ENCODE data around the gene HSD17B12.

Gene HSD17B12

DNA sequence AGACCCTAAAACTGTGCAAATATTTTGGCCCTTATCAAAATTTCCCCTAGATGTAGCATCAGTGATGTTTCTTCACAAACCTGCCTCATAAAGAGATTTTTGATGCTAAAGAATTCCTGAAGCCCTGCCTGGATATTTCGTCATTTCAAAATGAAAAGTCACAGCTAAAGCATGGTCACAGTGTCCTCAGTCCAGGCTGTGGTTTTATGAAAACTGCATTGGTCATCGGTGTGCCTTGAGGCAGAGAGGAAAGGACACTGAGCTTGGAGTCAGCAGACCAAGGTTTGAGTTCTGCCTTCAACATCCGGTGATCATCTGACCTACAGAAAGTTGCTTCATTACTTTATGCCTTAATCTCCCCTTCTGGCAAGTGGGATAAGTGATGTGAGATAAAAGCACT lies 165.3 kb downstream of the HSD17B12 start:
- TF ChIP-seq TOX (CRISPR knock-in tag; IDR thresholded peaks at IDR 0.05; ENCODE audit: borderline replicate concordance): no peak
- TF ChIP-seq ZFP30 (CRISPR knock-in tag; IDR thresholded peaks at IDR 0.05): no peak
- no peak for ATAC-seq

- peak; percentile 94 for ATAC-seq
- TF ChIP-seq ZNF565 (CRISPR knock-in tag; conservative IDR thresholded peaks at IDR 0.05; ENCODE audit: low read depth) (no peak), GLIS3 (CRISPR knock-in tag; IDR thresholded peaks at IDR 0.05) (no peak), ISL1 (CRISPR knock-in tag; IDR thresholded peaks at IDR 0.05) (no peak), OSR1 (CRISPR knock-in tag; IDR thresholded peaks at IDR 0.05) (no peak), SNAI2 (CRISPR knock-in tag; IDR thresholded peaks at IDR 0.05) (no peak)
- TF ChIP-seq, protein P1, sequence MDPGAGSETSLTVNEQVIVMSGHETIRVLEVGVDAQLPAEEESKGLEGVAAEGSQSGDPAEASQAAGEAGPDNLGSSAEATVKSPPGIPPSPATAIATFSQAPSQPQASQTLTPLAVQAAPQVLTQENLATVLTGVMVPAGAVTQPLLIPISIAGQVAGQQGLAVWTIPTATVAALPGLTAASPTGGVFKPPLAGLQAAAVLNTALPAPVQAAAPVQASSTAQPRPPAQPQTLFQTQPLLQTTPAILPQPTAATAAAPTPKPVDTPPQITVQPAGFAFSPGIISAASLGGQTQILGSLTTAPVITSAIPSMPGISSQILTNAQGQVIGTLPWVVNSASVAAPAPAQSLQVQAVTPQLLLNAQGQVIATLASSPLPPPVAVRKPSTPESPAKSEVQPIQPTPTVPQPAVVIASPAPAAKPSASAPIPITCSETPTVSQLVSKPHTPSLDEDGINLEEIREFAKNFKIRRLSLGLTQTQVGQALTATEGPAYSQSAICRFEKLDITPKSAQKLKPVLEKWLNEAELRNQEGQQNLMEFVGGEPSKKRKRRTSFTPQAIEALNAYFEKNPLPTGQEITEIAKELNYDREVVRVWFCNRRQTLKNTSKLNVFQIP (CRISPR knock-in tag; IDR thresholded peaks at IDR 0.05; ENCODE audit: borderline replicate concordance, low read depth): no peak
These were observed 171.6 kb downstream of the HSD17B12 start for GRCh38 chr11:43852057-43852636.

DNA sequence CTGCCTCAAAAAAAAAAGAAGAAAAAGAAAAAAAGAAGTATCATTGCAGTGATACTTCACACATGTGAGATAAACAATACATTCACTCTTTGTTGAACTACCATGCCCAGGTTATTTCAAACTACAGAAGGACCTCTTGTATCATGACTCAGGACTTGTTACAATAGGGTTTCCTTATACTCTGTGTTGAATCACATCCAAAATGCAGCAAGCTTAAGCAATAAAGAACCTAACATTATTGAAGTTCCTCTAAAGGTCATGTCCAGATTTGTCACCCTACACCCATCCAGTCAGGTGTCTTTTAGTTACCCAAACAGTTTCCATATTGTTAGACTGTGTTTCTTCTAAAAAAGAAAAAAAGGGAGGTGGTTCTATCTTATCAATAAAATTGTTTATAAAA lies 173.2 kb downstream of the HSD17B12 start:
- no peak for ATAC-seq

DNA sequence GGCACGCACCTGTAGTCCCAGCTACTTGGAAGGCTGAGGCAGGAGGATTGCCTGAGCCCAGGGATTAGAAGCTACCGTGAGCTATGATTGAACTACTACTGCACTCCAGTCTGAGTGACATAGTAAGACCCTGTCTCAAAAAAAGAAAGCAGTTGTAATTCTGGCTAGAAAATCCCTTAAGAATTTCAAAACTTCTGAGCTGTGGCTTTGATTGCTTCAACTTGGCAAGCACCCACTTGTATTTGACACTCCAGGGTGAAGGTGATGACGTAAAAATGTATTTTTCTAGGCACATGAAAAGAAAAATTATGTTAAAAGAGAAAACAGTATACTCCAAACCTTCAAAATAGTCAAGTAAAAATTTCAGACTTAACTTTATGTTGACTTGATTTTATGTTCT lies 176.5 kb downstream of the HSD17B12 start:
- no peak for ATAC-seq
- no peak for TF ChIP-seq PATZ1 (CRISPR knock-in tag; IDR thresholded peaks at IDR 0.05; ENCODE audit: borderline replicate concordance)
- no peak for TF ChIP-seq OSR1 (CRISPR knock-in tag; IDR thresholded peaks at IDR 0.05)
- no peak for TF ChIP-seq ISL1 (CRISPR knock-in tag; IDR thresholded peaks at IDR 0.05)
- TF ChIP-seq RARB (CRISPR knock-in tag; IDR thresholded peaks at IDR 0.05): no peak
- TF ChIP-seq, protein P2, sequence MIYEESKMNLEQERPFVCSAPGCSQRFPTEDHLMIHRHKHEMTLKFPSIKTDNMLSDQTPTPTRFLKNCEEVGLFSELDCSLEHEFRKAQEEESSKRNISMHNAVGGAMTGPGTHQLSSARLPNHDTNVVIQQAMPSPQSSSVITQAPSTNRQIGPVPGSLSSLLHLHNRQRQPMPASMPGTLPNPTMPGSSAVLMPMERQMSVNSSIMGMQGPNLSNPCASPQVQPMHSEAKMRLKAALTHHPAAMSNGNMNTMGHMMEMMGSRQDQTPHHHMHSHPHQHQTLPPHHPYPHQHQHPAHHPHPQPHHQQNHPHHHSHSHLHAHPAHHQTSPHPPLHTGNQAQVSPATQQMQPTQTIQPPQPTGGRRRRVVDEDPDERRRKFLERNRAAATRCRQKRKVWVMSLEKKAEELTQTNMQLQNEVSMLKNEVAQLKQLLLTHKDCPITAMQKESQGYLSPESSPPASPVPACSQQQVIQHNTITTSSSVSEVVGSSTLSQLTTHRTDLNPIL (CRISPR knock-in tag; IDR thresholded peaks at IDR 0.05; ENCODE audit: low read depth): no peak
- TF ChIP-seq SNAI2 (CRISPR knock-in tag; IDR thresholded peaks at IDR 0.05): no peak
- TF ChIP-seq PPARA (CRISPR knock-in tag; IDR thresholded peaks at IDR 0.05; ENCODE audit: borderline replicate concordance): no peak
- no peak for TF ChIP-seq CSRNP3 (CRISPR knock-in tag; IDR thresholded peaks at IDR 0.05)
- no peak for TF ChIP-seq ZNF565 (CRISPR knock-in tag; conservative IDR thresholded peaks at IDR 0.05; ENCODE audit: low read depth)
- no peak for TF ChIP-seq ZC3H10 (CRISPR knock-in tag; IDR thresholded peaks at IDR 0.05)
- TF ChIP-seq ARNTL (CRISPR knock-in tag; IDR thresholded peaks at IDR 0.05; ENCODE audit: borderline replicate concordance, low read depth): no peak
- no peak for TF ChIP-seq ZFP30 (CRISPR knock-in tag; IDR thresholded peaks at IDR 0.05)
- no peak for TF ChIP-seq CSDC2 (CRISPR knock-in tag; IDR thresholded peaks at IDR 0.05)
- TF ChIP-seq ZFP3 (CRISPR knock-in tag; IDR thresholded peaks at IDR 0.05): no peak

More for the DNA sequence above, 173.2 kb downstream of the HSD17B12 start:
- TF ChIP-seq SNAI2 (CRISPR knock-in tag; IDR thresholded peaks at IDR 0.05) (no peak), GLIS3 (CRISPR knock-in tag; IDR thresholded peaks at IDR 0.05) (no peak), RARB (CRISPR knock-in tag; IDR thresholded peaks at IDR 0.05) (no peak), ZNF565 (CRISPR knock-in tag; conservative IDR thresholded peaks at IDR 0.05; ENCODE audit: low read depth) (no peak), TCF4 (CRISPR knock-in tag; IDR thresholded peaks at IDR 0.05; ENCODE audit: borderline replicate concordance) (no peak), TOX (CRISPR knock-in tag; IDR thresholded peaks at IDR 0.05; ENCODE audit: borderline replicate concordance) (no peak), PPARA (CRISPR knock-in tag; IDR thresholded peaks at IDR 0.05; ENCODE audit: borderline replicate concordance) (no peak), ZNF8 (CRISPR knock-in tag; IDR thresholded peaks at IDR 0.05) (no peak)
- TF ChIP-seq, protein P2 (CRISPR knock-in tag; IDR thresholded peaks at IDR 0.05; ENCODE audit: low read depth): no peak
